Measurements from ENCODE around the gene MDFI. TPM values are rescaled to one million over a fixed set of nuclear protein-coding genes. Genes with fewer than 3 reads are reported as not detected.

The MDFI gene
- total and polyA plus RNA-seq, 12 donors = 0.34 to 4.4 (median 1.3) TPM

GRCh38 chr6:41596807-41597206, 41.5 kb upstream of the MDFI start:
- no peak overlapping the region for H3K27ac ChIP-seq

GRCh38 chr6:41597246-41598000, 40.8 kb upstream of the MDFI start:
- no peak for ATAC-seq
- H3K4me1 ChIP-seq = peaks cover 0 to 7% (median 0%) of the 10 kb centered on the region in 9 donors
- 90% methylated on average over 15 to 19 of the region's 19 CpGs for WGBS, 2 donors
- H3K36me3 ChIP-seq = peaks cover 0 to 58% (median 3%) of the 10 kb centered on the region in 9 donors
- H3K4me3 ChIP-seq = no peak overlapping the region
- intact Hi-C loops (cut with DNase I) = no loop called here
- DNase-seq = no peak
- H3K27ac ChIP-seq = no peak overlapping the region
- no peaks in the 10 kb centered on the region for H3K27me3 ChIP-seq
- no peaks in the 10 kb centered on the region for H3K9me3 ChIP-seq
- TF ChIP-seq CTCF (IDR thresholded peaks at IDR 0.05) = no peak

More at GRCh38 chr6:41596807-41597206, 41.5 kb upstream of the MDFI start:
- H3K27me3 ChIP-seq = no peaks in the 10 kb centered on the region
- 94% methylated on average over 11 of the region's 11 CpGs for WGBS, 2 donors
- H3K4me1 ChIP-seq = peaks cover 0 to 4% (median 0%) of the 10 kb centered on the region in 9 donors
- peaks cover 0 to 61% (median 3%) of the 10 kb centered on the region in 9 donors for H3K36me3 ChIP-seq
- H3K4me3 ChIP-seq = no peak overlapping the region
- intact Hi-C loops (cut with DNase I) = no loop called here
- DNase-seq (no peak), ATAC-seq (no peak)
- H3K9me3 ChIP-seq = no peaks in the 10 kb centered on the region
- TF ChIP-seq CTCF (IDR thresholded peaks at IDR 0.05) = no peak

DNA sequence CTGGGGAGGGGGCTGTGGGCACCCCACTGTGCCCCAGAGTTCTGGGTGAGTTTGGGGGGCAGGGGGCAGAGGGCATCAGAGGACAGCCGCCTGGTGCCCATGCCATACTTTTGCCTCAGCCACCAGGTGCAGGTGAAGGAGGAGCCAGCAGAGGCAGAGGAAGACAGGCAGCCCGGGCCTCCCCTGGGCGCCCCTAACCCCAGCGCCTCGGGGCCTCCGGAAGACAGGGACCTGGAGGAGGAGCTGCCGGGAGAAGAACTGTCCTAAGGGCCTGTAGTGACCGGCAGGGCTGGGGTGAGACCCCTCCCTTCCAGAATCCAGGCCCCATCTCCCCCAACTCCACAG, 39.6 kb upstream of the MDFI start:
- TF ChIP-seq CTCF (IDR thresholded peaks at IDR 0.05) = no peak
- Histone ChIP-seq H3K4me3 (no peak overlapping the region), H3K9me3 (no peaks in the 10 kb centered on the region), H3K4me1 (peaks cover 0 to 17% (median 8%) of the 10 kb centered on the region in 9 donors), H3K27ac (no peak overlapping the region), H3K27me3 (no peaks in the 10 kb centered on the region), H3K36me3 (peaks cover 0 to 48% (median 3%) of the 10 kb centered on the region in 9 donors)
- intact Hi-C loops (cut with DNase I) = no loop called here
- DNase-seq = no peak
- WGBS, 2 donors = 78 to 88% methylated on average over 8 of the region's 8 CpGs
- ATAC-seq = peak in 1 of 8 donors; percentile 15

DNA sequence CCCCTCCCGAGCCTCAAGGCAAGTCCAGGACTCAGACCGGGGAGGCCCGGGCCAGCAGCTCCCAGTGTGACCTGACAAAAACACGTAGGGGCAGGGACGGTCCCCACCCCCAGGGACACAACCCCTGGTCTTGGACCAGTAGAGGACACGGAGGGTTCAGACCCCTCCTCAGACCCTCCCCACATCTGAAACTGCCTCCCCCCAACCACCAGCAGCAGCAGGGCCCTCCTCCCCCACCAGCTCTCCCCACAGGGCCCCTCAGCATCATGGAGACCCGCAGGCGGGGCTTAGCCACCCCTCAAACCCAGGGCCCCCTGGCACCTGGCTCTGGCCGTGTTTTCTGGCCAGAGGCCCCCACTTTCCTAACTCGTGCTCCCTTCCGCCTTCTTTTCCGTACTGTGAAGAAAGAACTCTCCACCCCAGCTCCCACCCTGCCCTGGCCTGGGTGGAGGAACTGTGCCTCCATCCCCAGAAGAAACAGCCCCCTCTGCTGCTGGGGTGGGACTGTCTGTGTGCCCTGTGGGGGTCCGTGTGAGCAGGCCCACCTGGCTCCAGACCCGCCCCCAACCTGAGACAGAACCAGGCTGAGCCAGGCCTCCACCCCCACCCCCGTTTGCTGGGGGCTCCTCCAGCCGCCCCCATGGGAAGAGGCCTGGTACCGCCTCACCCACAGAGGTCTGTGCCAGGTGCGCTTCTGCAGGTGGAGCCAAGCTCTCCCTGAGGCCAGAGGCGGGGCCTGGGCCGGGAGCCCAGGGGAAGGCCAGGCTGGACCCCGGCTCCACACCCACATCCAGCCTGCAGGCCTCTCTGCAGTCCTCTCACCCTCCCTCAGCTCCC, 39.0 kb upstream of the MDFI start:
- no peak for ATAC-seq
- H3K4me3 ChIP-seq = no peak overlapping the region
- no peak overlapping the region for H3K27ac ChIP-seq
- WGBS, 2 donors = 87 to 88% methylated on average over 21 of the region's 21 CpGs
- no peaks in the 10 kb centered on the region for H3K9me3 ChIP-seq
- no peak for DNase-seq
- no peaks in the 10 kb centered on the region for H3K27me3 ChIP-seq
- peaks cover 0 to 48% (median 3%) of the 10 kb centered on the region in 9 donors for H3K36me3 ChIP-seq
- H3K4me1 ChIP-seq = peaks cover 0 to 17% (median 8%) of the 10 kb centered on the region in 9 donors
- intact Hi-C loops (cut with DNase I) = no loop called here
- TF ChIP-seq CTCF (IDR thresholded peaks at IDR 0.05) = no peak
